Measurements from ENCODE around the gene DOCK2.
"Not testable (repeated sequence)": the region's sequence is repeated elsewhere in the genome, so short reads cannot be mapped to it uniquely, and the experiment has no call there.

DNA sequence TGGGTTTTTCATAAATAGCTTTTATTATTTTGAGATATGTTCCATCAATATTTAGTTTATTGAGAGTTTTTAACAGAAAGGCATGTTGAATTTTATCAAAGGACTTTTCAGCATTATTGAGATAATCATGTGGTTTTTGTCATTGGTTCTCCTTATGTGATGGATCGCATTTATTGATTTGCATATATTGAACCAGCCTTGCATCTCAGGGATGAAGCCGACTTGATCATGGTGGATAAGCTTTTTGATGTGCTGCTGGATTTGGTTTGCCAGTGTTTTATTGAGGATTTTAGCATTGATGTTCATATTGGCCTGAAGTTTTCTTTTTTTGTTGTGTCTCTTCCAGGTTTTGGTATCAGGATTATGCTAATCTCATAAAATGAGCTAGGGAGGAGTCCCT lies 12.8 kb upstream of the DOCK2 start:
- TF ChIP-seq, protein P1, sequence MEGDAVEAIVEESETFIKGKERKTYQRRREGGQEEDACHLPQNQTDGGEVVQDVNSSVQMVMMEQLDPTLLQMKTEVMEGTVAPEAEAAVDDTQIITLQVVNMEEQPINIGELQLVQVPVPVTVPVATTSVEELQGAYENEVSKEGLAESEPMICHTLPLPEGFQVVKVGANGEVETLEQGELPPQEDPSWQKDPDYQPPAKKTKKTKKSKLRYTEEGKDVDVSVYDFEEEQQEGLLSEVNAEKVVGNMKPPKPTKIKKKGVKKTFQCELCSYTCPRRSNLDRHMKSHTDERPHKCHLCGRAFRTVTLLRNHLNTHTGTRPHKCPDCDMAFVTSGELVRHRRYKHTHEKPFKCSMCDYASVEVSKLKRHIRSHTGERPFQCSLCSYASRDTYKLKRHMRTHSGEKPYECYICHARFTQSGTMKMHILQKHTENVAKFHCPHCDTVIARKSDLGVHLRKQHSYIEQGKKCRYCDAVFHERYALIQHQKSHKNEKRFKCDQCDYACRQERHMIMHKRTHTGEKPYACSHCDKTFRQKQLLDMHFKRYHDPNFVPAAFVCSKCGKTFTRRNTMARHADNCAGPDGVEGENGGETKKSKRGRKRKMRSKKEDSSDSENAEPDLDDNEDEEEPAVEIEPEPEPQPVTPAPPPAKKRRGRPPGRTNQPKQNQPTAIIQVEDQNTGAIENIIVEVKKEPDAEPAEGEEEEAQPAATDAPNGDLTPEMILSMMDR (IDR thresholded peaks at IDR 0.05): not testable (repeated sequence)
- TF ChIP-seq POLR2A (IDR thresholded peaks at IDR 0.05): not testable (repeated sequence)

All from lower leg skin (tissue), 3 donors.